Hematopoietic multipotent progenitor cell treated with erythropoietin and hydrocortisone succinate and interleukin-3 and kit ligand, for 4 days (in vitro differentiated cells): Measurements from ENCODE around the gene C3orf85.

ENCODE experiments used
- DNase-seq: peaks from one replicate; pipeline ENCODE4 v3.0.0-alpha.2; 2015

C3orf85 gene

DNA sequence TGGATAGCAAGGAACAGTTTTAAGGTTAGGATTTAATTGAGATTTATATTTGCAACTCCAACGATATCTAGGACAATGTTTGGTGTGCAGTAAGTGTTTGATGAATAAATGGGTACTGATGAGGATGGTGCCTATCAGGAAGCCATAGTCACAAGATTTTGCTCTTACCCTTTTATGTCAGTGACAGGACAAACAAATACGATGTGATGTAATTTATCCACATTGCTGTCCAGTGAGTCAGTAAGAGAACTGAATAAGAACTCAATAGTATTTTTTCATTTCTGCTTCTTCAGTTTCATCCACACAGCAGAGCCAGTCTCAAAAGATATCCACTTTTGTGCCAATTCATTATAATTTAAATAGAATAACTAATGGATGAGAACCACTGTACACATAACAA lies 18.5 kb downstream of the C3orf85 start:
- DNase-seq = no peak

GRCh38 chr3:109155828-109156227 lies 19.3 kb downstream of the C3orf85 start:
- DNase-seq = no peak

- DNase-seq = no peak
These were observed 25.1 kb downstream of the C3orf85 start for GRCh38 chr3:109161487-109162123.

DNA sequence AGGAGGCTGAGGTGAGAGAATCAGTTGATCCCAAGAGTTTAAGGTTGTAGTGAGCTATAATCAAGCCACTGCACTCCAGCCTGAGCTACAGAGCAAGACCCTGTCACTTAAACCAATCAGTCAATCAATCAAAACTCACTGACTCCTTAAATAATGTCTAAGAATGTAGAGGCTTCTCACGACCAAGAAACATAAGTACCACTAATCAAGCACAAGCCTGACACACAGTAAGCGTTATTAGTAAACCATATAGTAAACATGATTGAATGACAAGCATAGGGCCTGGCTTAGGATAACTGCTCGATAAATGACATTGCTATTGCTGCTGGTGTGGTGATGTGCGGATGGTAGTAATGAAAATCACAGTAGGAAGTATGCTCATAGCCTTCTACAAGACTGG lies 29.4 kb downstream of the C3orf85 start:
- DNase-seq = no peak

GRCh38 chr3:109171479-109171878 lies 35.0 kb downstream of the C3orf85 start:
- DNase-seq = no peak

DNA sequence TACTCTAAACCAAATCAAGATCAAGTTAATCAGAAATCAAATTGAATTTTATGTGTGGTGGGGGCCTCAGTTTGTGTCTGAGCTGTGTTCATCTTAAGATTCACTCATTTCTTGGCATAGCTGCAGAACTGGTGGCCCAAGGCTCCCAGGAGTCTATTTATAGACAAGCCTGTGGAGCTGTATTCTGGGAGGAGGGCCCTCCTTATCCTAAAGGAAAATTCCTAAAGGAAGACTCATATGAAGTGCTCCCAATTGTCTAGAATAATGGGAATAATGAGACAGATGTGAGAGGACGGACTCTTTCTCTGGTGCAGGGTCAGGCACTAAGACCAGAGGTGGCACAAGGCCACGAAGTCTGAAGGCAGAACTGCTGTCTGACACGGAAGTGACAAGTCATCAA lies 38.9 kb downstream of the C3orf85 start:
- DNase-seq = no peak

GRCh38 chr3:109176726-109177125 lies 40.2 kb downstream of the C3orf85 start:
- DNase-seq = no peak

DNA sequence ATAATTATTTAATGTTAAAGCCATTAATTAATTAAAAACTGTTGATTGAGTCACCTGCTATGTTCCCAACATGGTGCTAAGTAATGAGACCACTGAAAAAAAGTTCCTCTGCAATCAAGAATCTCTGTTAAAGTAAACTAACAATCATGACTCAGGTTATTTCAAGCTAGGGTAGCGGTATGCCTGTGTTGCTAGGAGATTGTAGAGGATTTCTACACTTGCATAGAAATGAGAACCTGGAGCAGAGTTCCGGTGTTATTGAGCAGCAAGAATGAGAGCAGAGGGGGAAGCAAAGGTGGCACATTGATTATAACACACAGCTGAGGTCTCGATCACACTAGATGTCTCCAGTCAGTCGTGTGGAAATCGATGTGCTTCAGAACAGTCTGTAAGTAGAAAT lies 41.4 kb downstream of the C3orf85 start:
- DNase-seq = no peak

- DNase-seq = no peak
These were observed 42.2 kb downstream of the C3orf85 start for GRCh38 chr3:109178708-109179107.

DNA sequence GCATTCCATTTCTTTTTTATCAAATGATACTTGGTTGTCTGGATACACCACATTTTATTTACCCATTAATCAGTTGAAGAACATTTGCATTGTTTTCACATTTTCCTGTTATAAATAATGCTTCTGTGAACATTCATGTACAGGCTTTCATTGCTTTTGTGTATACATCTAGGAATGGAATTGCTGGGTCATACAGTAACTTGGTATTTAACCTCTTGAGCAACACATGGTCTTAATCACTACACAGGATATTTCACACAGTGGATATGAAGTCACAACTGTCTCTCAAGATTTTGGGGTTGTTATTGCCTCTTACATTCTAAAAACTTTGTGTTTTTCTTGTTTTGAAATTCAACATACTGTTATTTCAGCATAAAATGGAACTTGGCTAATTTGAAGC lies 48.2 kb downstream of the C3orf85 start:
- DNase-seq = peak; percentile 3

DNA sequence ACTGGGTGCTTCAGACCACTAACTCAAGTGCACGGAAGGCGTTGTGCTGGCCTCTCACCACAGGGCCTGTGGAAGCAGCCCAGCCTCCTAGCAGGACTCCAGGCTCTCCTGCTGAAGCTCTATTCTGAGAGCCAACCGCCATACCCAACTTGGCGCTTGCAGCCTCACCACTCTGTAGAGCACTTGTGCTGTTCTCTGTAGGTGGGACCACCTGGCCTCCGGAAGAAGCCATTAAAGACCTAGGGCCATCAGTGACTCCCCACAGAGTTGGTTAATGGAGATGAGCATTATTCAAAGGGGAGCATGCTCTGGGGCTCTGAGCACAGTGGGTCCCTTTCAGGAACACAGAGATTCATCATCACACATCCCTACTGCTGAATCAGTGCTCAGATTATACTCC lies 50.9 kb downstream of the C3orf85 start:
- DNase-seq = no peak

DNA sequence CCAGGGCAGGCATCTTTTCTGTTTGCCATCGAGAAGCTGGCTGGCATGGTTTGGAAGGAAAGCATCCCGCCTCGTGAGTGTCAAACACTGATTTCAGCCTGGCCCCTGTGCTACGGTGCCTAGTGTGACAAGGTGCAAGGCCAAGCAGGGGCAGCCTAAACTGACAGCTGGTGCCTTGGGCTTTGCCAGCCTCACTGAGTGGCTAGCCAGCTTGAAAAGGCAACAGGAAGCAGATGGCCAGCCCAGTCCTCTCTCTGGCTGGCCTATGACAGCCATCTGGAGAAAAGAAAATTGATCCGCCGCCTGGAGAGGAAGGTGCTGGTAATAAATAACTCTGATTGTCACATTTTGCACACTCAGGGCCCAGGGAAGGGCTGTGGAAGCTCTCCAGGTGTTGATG lies 52.2 kb downstream of the C3orf85 start:
- peak; percentile 4 for DNase-seq

GRCh38 chr3:109191421-109191820 lies 54.9 kb downstream of the C3orf85 start:
- DNase-seq = no peak

DNA sequence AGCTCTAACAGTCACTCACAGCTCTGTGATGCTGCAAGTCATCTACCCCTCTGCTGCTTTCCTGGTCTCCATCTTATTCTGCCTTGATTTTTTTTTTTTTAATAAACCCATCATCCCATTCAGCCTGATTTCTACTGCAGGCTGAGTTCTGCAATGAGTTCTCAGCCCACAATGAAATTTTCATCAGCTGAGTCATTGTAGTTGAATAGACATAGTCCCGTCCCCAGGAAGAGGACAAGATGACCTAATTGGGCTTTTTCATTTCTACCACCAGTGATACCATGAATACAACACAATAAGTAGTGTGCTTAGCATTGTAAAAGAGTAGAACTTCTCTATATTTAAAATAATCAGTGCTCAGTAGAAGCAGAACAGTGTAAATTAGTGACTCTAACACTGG lies 59.3 kb downstream of the C3orf85 start:
- no peak for DNase-seq
